Endometrial microvascular endothelial cells (primary cell): Measurements from ENCODE around the gene NFATC3. TPM values are rescaled to one million over a fixed set of nuclear protein-coding genes. Genes with fewer than 3 reads are reported as not detected.

Experiments
- in situ Hi-C: cut with HindIII; loops from 2 replicates; pipeline ENCODE4 v1.10.0; 2017; ENCODE audit warnings: low sequenced_read_pairs, low pct_unique_long_range_greater_than_20kb; ENCODE audit errors: inconsistent ontology term
- total RNA-seq: library from RNA; depleted of rRNA; stranded (reverse); fragments of >200 nt; gene quantifications from one replicate; pipeline ENCODE4 v1.2.3, GENCODE V29; 2015; ENCODE audit errors: inconsistent ontology term

The NFATC3 gene
- 28.4 TPM for total RNA-seq

DNA sequence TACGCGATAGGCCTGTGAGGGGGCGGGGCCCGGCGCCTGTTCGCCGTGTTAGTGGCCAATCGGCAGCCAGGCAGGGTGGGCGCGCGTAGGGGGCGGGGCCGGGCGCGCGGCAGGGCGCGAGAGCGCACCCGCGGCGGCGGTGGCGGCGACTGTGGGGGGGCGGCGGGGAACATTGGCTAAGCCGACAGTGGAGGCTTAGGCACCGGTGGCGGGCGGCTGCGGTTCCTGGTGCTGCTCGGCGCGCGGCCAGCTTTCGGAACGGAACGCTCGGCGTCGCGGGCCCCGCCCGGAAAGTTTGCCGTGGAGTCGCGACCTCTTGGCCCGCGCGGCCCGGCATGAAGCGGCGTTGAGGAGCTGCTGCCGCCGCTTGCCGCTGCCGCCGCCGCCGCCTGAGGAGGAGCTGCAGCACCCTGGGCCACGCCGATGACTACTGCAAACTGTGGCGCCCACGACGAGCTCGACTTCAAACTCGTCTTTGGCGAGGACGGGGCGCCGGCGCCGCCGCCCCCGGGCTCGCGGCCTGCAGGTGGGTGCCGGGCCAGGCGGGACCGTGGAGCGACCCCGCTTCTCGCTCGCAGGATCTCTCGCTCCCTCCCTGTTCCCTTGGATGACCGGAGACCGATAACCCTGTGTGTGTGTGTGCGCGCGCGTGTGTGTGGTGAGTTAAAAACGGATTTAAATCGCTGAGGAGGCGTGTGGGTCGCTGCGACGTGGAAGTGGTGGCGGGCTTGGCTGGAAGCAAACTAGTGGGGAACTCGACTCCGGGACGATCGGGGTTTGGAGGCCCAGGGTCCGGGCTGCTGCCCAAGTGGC is at the start of gene NFATC3:
TSS of gene NFATC3 (plus strand) at position 112 of the 813 bp plus-strand sequence. CDS start at position 424, 312 bp downstream.
- in situ Hi-C loops, result no loop called here

DNA sequence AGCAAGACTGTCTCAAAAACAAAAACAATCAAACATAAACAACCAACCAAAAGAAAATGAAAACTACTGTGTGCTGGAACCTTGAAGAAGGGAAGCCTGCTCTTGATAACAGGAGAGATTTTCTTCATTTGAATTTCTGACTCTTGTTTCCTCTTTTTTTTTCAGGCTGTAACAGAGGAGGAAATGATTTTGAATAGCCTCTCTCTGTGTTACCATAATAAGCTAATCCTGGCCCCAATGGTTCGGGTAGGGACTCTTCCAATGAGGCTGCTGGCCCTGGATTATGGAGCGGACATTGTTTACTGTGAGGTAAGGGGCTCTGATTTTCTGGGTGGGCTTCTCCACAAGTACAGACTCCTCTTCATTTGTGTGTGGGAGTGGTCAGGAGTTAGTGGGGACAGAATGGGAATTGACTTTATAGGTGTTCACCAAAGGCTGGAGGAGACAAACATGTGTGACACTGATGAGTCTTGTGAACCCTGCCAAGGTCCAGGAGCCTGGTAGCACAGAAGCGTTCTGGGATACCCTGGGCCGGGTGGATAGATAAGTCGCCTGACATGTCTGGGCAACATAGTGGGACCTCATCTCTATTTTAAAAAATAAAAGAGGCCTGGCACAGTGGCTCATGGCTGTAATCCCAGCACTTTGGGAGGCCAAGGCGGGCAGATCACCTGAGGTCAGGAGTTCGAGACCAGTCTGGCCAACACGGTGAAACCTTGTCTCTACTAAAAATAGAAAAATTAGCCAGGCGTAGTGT is 47.2 kb upstream of the NFATC3 start:
- in situ Hi-C loops, result no loop called here

DNA sequence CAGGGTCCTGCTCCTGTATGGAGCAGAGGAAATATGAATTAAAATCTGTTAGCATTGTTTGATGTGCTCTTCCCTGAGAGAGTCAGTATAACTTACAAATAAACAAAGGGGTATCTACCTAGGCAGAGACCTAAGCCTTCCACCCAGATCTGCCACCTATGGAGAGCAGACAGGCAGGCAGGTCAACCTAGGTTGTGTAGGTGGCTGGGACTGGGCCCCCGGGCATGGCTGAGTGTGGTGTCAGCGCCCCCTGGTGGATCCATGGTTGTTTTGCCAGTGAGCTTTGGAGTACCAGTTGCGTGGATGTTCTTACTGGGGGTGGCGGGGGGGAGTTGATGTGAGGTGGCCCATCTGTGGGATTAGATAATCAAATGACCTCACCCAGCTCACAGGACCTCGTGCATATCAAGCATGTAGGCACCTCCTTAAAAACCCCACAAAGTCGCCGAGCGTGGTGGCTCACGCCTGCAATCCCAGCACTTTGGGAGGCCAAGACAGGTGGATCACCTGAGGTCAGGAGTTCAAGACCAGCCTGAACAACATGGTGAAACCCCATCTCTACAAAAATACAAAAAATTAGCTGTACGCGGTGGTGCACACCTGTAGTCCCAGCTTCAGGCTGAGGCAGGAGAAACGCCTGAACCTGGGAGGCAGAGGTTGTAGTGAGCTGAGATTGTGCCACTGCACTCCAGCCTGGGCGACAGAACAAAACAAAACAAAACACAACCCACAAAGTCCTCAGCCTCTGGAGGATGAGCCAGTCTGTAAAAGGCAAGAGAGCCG is 44.5 kb upstream of the NFATC3 start:
- in situ Hi-C loops, result no loop called here

GRCh38 chr16:68041783-68042182 is 43.4 kb upstream of the NFATC3 start:
- in situ Hi-C loops, result no loop called here

GRCh38 chr16:68046106-68046505 is 39.1 kb upstream of the NFATC3 start:
- in situ Hi-C loops, result no loop called here

GRCh38 chr16:68047987-68048386 is 37.2 kb upstream of the NFATC3 start:
- in situ Hi-C loops, result no loop called here

- in situ Hi-C loops, result no loop called here
These were observed 35.7 kb upstream of the NFATC3 start for GRCh38 chr16:68049449-68049848.

- in situ Hi-C loops, result no loop called here
These were observed 29.8 kb upstream of the NFATC3 start for GRCh38 chr16:68055395-68055794.

DNA sequence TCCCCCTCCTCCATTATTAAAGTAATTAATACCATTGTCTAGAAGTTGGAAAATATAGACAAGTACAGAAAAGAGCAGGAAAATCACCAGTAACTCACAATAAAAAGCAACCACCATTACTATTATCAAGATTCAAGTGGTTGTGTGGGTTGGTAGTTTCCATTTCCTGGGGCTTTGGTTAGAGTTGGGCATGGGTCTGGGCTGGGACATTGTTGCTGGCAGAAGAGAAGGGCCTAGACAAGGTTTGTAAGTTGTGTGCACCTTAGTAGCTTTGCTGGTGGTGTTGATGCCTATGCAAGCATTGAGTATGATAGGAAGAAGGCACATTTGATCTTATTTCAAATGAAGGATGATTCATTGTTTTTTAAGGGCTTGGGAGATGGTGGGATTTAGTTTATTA is 25.4 kb upstream of the NFATC3 start:
- in situ Hi-C loops, result no loop called here

- in situ Hi-C loops, result no loop called here
These were observed 23.8 kb upstream of the NFATC3 start for GRCh38 chr16:68061396-68061795.

- in situ Hi-C loops, result no loop called here
These were observed 22.2 kb upstream of the NFATC3 start for GRCh38 chr16:68062910-68063393.

DNA sequence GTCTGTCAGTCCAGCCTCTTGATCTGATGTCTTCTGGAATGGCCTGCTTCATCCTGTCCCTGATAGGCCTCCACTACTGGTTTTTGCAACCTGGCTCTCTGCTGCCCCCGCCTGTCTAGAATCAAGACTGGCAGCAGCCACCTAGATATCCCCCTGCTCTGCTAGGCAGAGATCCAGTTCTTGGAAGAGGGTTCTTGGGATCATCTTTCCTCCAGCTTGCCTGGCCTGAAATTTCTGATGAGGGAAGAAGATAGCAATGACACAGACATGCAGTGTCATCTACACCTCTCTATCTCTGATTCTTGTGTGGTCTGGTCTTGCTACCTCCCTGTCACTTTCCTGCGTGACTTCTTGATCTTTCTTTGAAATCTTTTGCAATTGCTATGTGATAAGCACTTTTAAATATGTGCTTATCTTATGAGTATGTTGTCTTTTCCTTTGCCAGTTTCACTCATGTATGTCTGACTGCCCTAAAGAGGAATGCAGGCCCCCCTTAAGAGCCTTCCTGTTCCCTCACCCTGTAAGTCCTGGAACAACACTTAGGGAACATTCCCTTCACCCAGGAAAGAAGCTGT is 20.3 kb upstream of the NFATC3 start:
- in situ Hi-C loops, result no loop called here

- in situ Hi-C loops, result no loop called here
These were observed 19.4 kb upstream of the NFATC3 start for GRCh38 chr16:68065716-68066305.

GRCh38 chr16:68066763-68067162 is 18.4 kb upstream of the NFATC3 start:
- in situ Hi-C loops, result no loop called here

DNA sequence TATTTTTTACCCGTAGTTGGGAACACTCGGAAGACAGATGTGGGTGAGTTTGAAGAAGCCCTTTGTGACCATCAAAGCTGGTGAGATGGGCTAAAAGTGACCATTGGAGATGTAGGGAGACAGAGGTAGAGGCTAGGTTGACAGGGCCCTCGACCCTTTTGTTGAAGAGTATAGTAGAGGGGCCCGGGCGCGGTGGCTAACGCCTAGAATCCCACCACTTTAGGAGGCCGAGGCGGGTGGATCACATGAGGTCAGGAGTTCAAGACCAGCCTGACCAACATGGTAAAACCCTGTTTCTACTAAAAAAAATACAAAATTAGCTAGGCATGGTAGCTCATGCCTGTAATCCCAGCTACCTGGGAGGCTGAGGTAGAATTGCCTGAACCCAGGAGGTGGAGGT is 16.2 kb upstream of the NFATC3 start:
- in situ Hi-C loops, result no loop called here

DNA sequence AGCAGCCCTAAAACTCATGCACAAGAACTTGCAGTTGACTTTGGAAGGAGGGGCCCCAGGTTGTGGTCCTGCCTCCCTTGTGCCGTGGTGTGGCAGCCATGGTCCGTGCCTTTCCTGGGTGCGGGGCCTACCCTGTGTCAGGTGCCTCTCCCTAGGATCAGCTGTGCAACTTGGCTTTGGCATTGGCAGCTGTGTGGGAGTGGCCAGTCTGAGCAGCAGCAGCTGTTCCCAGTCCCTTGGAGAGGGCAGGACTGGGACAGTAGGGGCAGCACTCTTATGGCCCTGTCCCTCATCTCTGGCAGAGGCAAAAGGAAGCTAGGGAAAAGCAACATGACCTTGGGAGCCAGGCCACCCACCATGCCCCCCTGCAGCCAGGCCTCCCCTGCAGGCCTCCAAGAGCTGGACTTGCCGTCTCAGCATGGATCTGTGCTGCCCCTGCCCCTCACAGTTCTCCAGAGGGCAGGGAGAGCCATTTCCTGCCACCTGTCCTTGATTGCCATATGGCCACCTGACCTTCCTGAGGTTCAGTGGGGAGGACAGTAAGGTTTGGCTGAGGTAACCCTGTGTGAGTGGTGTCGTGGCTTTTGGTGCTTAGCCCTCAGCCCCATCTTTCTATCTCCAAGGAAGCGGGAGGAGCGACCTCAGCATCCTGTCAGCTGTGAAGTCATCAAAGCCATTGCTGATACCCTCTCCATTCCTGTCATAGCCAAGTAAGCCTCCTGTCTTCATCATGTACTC is 15.5 kb upstream of the NFATC3 start:
- in situ Hi-C loops, result no loop called here

DNA sequence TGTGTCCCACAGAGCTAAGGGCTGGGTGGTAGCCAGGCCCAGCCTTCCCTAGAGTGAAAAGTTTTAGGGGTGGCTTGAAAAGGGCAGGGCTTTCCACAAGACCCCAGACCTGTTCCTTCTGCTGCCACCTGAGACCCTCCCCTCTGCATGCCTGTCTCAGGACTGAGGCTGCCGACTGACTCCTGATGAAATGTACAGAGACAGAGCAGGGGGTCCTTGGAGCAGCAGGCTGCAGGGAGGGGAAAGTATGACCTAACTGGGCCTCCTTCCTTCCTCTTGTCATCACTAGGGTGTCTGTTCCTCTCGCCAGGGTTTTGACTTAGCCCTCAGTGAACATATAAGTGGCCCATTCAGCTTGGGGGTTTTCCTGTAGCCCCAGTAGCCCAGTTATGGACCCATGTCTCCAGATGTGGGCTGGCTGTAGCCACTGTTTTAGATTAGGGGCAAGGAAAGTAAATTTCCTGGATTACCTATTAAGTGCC is 14.9 kb upstream of the NFATC3 start:
- in situ Hi-C loops, result no loop called here
